Subcutaneous abdominal adipose tissue (tissue), 5 donors: Measurements from ENCODE around the gene ZNF737.

Experiments used
- H3K27ac ChIP-seq: one replicate; pipeline ENCODE4 v1.7.0; 2013; ENCODE audit warnings: low read depth, mild to moderate bottlenecking, inconsistent platforms, low read length, moderate library complexity
- H3K27me3 ChIP-seq, 5 donors: one replicate each; pipeline ENCODE4 v1.7.0; 2013; ENCODE audit warnings: low read length in 5 of 5, inconsistent platforms in 1 of 5; ENCODE audit not compliant: control insufficient read depth in 5 of 5, insufficient read depth in 4 of 5
- H3K36me3 ChIP-seq, 5 donors: one replicate each; pipeline ENCODE4 v1.7.0; 2013; ENCODE audit warnings: low read length in 5 of 5; ENCODE audit not compliant: control insufficient read depth in 5 of 5, insufficient read depth in 5 of 5
- H3K4me1 ChIP-seq, 5 donors: one replicate each; pipeline ENCODE4 v1.7.0; 2013; ENCODE audit warnings: low read length in 5 of 5, mild to moderate bottlenecking in 3 of 5, moderate library complexity in 1 of 5; ENCODE audit not compliant: control insufficient read depth in 5 of 5, insufficient read depth in 5 of 5
- H3K4me3 ChIP-seq, 5 donors: one replicate each; pipeline ENCODE4 v1.7.0; 2013; ENCODE audit warnings: low read length in 5 of 5, low read depth in 1 of 5
- H3K9ac ChIP-seq, 5 donors: one replicate each; pipeline ENCODE4 v1.7.0; 2013; ENCODE audit warnings: low read length in 5 of 5, mild to moderate bottlenecking in 4 of 5, moderate library complexity in 3 of 5
- H3K9me3 ChIP-seq, 5 donors: one replicate each; pipeline ENCODE4 v1.7.0; 2013; ENCODE audit warnings: low read length in 5 of 5; ENCODE audit not compliant: control insufficient read depth in 5 of 5
- donor health status: healthy.
- donor health status: healthy.
- donor health status: healthy.
- donor health status: healthy.
- donor health status: healthy.

The ZNF737 gene

GRCh38 chr19:20513189-20513904, 52.2 kb downstream of the ZNF737 start:
- Histone ChIP-seq H3K9me3 (peaks cover 7 to 49% (median 30%) of the 10 kb centered on the region in 5 donors), H3K36me3 (no peaks in the 10 kb centered on the region), H3K9ac (no peak overlapping the region), H3K4me1 (no peaks in the 10 kb centered on the region), H3K27me3 (no peaks in the 10 kb centered on the region), H3K4me3 (no peak overlapping the region), H3K27ac (no peak overlapping the region)

- Histone ChIP-seq H3K9me3 (peaks cover 2 to 42% (median 32%) of the 10 kb centered on the region in 5 donors), H3K27ac (no peak overlapping the region), H3K4me3 (no peak overlapping the region), H3K36me3 (no peaks in the 10 kb centered on the region), H3K9ac (no peak overlapping the region), H3K27me3 (no peaks in the 10 kb centered on the region), H3K4me1 (no peaks in the 10 kb centered on the region)
Measured at GRCh38 chr19:20503476-20503875, 62.1 kb downstream of the ZNF737 start.
